ENCODE results near the gene METTL13.

Gene METTL13

GRCh38 chr1:171786534-171786933 is 5.1 kb downstream of the METTL13 start:
- no peak for TF ChIP-seq CTCF (IDR thresholded peaks at IDR 0.05; ENCODE audit: low read depth, low read length)
- DNase-seq (ENCODE audit: extremely low read depth, low read depth), result no peak

DNA sequence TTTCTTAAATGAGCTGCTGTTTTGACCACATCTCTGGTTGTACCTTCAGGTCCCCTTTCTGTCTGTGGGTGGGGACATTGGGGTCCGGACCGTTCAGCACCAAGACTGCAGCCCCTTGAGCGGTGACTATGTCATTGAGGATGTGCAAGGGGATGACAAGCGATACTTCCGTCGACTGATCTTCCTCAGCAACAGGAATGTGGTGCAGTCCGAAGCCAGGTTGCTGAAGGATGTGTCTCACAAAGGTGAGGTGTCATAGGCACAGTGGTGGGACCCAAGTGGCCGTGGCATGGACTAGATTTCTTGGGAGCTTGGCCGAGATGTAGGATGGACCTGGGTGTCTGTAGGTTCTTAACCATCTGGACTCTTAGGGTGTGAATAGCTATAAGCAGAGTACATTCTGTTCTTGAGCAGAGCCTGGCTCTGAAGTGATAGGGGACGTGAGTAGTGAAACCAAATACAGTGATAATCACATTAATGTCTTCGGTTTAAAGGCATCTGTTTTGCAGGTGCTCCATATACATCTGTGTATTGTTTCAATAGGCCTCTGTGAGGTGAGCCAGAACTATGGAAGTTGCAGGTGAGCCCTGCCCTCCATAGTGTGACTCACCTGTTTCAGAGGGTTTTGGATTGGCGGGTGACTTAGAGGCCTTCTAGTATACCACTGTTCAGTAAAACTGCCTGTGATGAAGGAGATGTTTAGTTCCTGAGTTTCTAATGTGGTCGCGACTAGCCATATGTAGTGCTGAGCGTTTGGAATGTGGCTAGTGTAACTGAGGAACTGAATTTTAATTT is 6.4 kb downstream of the METTL13 start:
- TF ChIP-seq CTCF (IDR thresholded peaks at IDR 0.05; ENCODE audit: low read depth, low read length), result no peak

GRCh38 chr1:171788696-171789095 is 7.2 kb downstream of the METTL13 start:
- peak; percentile 64 for DNase-seq (ENCODE audit: extremely low read depth, low read depth)

More for the DNA sequence above, 6.4 kb downstream of the METTL13 start:
- DNase-seq (ENCODE audit: extremely low read depth, low read depth), result no peak

GRCh38 chr1:171790318-171790717 is 8.9 kb downstream of the METTL13 start:
- DNase-seq (ENCODE audit: extremely low read depth, low read depth), result no peak
- TF ChIP-seq CTCF (IDR thresholded peaks at IDR 0.05; ENCODE audit: low read depth, low read length), result no peak

More at GRCh38 chr1:171788696-171789095, 7.2 kb downstream of the METTL13 start:
- TF ChIP-seq CTCF (IDR thresholded peaks at IDR 0.05; ENCODE audit: low read depth, low read length), result no peak

- DNase-seq (ENCODE audit: extremely low read depth, low read depth), result no peak
- TF ChIP-seq CTCF (IDR thresholded peaks at IDR 0.05; ENCODE audit: low read depth, low read length), result no peak
These were observed 11.4 kb downstream of the METTL13 start for GRCh38 chr1:171792656-171793369.

DNA sequence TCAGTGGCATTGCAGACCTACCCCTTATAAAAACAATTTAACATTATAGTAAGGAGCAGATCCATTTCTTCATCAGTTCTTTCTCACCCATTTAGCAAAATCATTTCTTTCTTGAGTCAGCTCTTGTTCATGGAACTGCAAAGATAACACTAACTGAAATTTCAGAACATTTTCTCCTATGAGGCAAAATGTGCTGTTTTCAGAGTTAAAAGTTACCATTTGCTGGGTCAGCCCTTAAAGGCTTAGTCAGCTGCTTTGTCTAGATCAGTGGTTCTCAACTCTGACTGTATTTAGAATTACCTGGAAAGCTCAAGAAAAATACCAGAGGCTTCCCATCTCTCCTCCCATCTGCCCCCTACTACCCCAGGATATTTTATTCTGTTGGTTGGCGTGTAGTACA is 12.2 kb downstream of the METTL13 start:
- no peak for DNase-seq (ENCODE audit: extremely low read depth, low read depth)
- no peak for TF ChIP-seq CTCF (IDR thresholded peaks at IDR 0.05; ENCODE audit: low read depth, low read length)

DNA sequence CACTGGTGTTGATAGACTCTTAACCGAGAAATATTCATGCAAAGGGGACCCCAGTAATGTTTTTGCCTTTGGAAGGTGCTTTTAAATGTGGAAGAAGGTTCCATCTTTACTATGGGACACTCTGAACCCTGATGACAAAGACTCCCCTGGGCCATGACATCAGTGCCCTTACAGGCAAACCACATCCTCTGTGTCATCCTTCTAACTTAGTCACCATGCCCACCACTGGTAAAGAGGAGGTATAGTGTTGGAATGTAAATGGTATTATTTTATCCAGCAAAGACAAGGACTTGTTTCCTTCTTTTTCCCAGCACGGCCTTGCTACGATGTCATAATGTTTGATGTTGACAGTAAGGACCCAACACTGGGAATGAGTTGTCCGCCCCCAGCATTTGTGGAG is 12.6 kb downstream of the METTL13 start:
- TF ChIP-seq CTCF (IDR thresholded peaks at IDR 0.05; ENCODE audit: low read depth, low read length), result no peak

More for the DNA sequence above, 12.6 kb downstream of the METTL13 start:
- no peak for DNase-seq (ENCODE audit: extremely low read depth, low read depth)
